PFSK-1 (cell line): Measurements from ENCODE around the gene SHC2.

Experiments
- POLR2AphosphoS5 ChIP-seq: IDR thresholded peaks from 2 replicates; pipeline ENCODE4 v1.6.1; 2012; ENCODE audit warnings: low read depth, mild to moderate bottlenecking, control low read depth, low read length, moderate library complexity
- TF ChIP-seq, protein P1 (sequence below), 2 experiments: IDR thresholded peaks; 2 replicates each; pipeline versions ENCODE4 v1.6.1 to v1.8.0; 2011 to 2012; ENCODE audit warnings: low read depth in 2 of 2, low read length in 2 of 2, control low read depth in 1 of 2, inconsistent platforms in 1 of 2, mild to moderate bottlenecking in 1 of 2, moderate library complexity in 1 of 2; ENCODE audit not compliant: insufficient read depth in 1 of 2

DNA sequence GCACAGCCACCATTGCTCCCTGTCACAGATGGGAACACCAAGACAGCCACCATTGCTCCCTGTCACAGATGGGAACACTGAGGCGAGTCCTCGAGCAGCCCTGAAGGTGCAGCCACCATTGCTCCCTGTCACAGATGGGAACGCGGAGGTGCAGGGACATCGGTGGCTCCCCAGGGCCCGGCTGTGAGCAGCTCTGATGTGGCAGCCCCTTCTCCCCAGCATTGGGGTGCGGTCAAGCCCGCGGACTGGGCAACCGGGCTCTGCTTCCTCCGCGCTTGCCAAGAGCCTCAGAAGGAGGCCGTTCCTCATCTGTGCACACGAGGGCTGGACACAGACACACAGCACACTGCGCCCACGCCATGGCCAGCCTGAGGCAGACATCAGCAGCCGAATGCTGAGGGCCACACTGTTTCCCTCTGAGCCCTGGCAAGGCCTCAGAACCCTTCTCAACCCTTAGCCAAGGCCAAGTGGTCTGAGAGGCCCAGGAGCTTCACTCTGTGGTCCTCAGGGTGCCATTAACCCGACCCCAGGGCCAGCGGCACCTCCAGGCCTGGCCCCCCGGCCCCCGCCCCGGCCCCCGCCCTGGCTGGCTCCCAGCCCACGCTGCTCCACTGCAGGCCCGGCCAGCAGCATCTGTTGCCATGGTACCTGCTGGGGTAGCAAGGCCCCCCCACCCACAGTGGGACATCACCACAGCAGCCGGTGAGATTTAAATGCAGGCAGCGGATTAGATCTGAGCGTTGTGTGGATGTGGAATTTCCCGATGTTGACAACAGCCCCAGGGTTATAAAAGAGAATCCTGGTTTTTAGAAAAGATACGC, 70.2 kb downstream of the SHC2 start:
- no peak for TF ChIP-seq POLR2AphosphoS5
- TF ChIP-seq, protein P1, sequence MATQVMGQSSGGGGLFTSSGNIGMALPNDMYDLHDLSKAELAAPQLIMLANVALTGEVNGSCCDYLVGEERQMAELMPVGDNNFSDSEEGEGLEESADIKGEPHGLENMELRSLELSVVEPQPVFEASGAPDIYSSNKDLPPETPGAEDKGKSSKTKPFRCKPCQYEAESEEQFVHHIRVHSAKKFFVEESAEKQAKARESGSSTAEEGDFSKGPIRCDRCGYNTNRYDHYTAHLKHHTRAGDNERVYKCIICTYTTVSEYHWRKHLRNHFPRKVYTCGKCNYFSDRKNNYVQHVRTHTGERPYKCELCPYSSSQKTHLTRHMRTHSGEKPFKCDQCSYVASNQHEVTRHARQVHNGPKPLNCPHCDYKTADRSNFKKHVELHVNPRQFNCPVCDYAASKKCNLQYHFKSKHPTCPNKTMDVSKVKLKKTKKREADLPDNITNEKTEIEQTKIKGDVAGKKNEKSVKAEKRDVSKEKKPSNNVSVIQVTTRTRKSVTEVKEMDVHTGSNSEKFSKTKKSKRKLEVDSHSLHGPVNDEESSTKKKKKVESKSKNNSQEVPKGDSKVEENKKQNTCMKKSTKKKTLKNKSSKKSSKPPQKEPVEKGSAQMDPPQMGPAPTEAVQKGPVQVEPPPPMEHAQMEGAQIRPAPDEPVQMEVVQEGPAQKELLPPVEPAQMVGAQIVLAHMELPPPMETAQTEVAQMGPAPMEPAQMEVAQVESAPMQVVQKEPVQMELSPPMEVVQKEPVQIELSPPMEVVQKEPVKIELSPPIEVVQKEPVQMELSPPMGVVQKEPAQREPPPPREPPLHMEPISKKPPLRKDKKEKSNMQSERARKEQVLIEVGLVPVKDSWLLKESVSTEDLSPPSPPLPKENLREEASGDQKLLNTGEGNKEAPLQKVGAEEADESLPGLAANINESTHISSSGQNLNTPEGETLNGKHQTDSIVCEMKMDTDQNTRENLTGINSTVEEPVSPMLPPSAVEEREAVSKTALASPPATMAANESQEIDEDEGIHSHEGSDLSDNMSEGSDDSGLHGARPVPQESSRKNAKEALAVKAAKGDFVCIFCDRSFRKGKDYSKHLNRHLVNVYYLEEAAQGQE (IDR thresholded peaks at IDR 0.05; ENCODE audit: insufficient read depth in 1 of 2, low read depth in 2 of 2, low read length in 2 of 2): no peak
